GM21619 (cell line): Measurements from ENCODE around the gene PEPD.

ENCODE experiments used
- ATAC-seq: cut with Tn5 transposase; IDR thresholded peaks from one replicate; pipeline ENCODE4 v1.9.1; 2021; ENCODE audit not compliant: unreplicated experiment

PEPD gene

DNA sequence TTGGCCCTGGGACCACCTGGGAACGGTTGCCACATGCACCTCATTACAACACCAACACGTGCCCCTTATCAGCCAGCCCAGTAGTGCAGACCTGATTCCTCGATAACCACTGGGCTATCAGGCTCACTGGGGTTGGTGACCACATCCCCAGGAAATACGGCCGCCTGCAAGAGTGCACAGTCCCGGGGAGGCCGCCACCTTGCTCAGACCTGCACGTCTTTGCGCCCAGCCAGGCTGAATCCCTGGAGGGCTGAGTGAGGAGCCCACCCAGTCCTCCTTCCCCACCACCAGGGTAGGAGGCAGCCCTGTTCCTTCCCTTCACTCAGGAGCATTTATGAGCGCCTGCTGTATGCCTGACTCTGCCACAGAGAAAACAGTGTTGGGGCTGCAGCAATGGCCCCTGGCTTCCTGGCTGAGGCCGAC lies 80.3 kb downstream of the PEPD start:
- no peak for ATAC-seq

DNA sequence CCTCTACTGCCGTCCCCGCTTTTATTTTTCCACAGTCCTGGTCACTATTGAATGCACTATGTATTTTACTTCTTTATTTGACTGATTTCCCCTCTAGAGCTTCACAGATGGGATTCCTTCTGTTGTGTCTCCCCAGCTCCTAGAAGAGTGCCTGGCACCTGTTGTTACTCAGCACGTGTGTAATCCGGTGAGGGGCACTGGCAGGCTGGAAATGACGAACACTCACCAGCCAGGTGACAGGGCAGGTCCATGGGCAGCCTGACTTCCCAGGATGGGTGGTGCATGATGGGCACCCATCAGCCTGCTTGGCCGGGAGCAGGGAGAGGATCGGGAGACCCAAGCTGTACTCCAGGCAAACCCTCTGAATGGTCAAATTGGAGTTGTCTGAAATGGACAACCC lies 80.9 kb downstream of the PEPD start:
- ATAC-seq = no peak

DNA sequence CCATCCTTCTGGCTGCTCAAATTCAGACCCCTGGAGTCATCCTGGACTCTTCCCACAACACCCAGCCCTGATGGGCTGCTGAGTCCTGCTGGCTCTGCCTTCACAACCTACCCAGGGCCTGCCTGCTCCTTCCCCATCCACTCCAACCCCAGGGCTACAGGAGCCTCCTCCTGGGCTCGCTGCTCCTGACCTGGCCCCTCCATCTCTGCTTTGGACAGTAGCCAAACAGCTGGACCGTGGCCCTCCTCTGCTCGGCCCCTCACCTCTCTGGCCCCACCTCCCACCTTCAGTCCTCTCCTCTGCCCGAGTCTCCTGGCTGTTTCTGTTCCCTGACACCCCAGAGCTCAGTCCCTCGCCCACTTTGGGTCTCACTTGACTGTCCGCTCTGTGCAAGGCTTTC lies 81.3 kb downstream of the PEPD start:
- no peak for ATAC-seq

DNA sequence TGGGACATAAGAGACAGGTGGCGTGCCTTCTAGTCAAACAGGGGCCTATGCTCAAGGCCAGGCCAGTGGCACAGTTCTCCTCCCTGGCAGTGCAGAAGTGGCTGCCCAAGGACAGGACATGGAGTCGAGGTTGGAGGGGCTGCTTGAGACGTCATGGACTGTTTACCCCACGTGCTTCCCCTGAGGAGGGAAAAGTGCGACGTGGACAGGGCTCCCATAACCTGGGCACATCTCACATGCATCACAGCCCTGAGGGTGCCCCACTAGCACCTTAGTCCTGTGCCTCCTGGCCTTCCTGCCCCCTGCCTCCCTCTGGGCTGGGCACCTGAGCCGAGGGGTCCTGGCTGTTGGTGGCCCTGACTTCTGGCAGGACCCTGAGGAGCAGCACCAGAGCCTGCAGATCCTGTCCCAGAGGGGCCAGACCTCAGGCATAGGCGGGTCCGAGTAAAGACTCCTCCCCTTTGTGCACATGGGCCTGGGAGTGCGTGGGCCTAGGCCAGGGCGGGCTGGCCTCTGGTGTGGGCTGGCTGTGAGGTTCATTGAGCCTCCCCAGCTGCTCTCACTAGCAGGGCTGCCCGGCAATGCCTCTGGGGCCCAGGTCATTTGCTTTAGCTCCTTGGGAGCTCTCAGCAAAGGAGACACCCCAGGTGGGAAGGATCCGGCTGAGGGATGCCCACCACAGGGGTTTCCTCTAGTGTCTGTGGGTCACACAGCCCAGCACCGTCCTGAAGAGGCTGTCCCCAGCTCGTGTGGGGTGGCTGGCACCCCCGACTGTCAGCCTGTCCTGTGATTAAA lies 82.4 kb downstream of the PEPD start:
- no peak for ATAC-seq

GRCh38 chr19:33437821-33438671 lies 83.5 kb downstream of the PEPD start:
- no peak for ATAC-seq

DNA sequence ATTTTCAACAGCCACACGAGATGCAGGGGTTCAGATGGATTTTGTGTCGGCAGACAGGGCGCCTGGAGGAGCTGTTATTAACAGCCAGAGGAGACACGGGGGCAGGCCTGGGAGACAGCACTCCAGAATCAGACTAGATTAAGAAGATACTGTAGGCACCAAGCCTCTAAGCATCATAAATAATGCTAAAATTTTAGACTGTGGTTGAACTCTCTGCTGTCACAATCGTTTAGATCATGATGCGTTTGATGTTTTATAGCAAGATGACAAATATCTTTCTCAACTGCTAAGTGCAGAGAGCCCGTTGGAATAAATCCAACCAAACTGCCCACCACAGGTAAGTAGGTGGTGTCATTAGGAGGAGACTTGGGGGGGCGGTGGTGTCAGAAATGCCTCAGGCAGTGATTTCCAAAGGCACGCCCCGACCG lies 84.2 kb downstream of the PEPD start:
- ATAC-seq = no peak

- no peak for ATAC-seq
These were observed 84.9 kb downstream of the PEPD start for GRCh38 chr19:33436360-33437345.

DNA sequence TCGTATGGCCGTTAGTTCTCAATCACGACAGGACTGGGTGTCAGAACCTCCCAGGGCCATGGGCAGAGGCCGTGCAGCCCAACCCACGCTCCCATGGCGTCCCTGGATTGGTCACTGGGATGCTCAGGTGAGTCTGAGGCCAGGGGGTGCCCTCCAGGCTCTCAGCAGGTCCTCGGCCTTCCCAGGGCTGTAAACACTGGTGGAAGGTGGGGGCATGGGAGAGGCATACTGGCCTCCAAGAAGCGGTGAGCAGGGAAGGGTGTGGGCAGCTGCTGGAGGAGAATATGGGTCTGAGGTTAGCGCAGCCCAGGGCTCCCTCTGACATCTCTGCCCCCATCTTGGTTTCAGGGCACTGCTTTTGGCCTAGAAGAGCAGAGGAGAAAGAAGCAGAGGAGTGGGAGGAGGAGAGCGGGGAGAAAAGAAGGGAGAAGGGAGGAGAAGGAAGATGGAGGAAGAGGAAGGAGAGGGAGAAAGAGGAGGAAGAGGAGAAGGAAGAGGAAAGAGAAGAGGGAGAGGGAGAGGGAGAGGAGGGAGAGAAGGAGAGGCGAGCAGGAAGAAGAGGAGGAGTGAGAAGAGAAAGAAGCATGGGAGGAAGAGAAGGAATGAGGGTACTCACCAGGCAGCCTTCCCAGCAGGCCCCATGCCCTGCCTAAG lies 85.8 kb downstream of the PEPD start:
- no peak for ATAC-seq

DNA sequence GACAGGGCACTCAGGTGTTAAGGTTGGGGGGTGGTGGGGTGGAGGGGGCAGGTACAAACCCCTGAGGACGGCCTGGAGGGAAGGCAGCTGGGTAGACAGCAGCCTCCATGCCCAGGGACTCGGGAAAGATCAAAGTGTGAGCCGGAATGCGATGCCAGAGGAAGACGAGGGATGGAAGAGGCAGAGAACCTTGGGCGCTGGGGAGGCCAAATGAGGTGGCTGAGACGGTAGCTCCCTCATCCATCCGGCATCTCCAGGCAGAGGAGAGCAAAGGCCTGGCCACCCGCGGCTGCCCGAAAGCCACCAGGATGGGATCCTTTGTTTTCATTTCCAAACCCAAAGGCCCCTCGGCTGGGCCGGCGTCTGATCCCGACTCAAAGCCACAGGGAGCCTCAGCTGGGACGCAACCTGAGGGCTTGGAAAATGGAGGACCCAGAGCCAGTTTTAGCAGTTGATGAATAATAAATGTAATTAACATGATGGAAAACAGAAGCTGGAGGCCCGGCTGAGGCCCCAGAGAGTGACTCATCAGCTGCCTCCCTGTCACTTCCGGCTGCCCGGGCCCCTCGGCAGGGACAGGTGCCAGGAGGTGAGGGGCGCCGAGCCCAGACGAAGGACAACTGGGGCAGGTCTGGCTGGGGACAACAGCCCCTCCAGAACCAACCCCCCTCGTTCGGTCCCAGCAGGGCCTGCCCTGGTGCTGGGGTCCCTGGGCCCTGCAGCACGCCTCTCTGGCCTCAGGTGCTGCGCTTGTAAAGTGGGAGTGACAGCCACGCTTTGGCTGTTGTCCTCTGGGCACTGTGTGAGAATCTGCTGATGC lies 86.5 kb downstream of the PEPD start:
- no peak for ATAC-seq

- no peak for ATAC-seq
These were observed 87.3 kb downstream of the PEPD start for GRCh38 chr19:33434069-33434885.

DNA sequence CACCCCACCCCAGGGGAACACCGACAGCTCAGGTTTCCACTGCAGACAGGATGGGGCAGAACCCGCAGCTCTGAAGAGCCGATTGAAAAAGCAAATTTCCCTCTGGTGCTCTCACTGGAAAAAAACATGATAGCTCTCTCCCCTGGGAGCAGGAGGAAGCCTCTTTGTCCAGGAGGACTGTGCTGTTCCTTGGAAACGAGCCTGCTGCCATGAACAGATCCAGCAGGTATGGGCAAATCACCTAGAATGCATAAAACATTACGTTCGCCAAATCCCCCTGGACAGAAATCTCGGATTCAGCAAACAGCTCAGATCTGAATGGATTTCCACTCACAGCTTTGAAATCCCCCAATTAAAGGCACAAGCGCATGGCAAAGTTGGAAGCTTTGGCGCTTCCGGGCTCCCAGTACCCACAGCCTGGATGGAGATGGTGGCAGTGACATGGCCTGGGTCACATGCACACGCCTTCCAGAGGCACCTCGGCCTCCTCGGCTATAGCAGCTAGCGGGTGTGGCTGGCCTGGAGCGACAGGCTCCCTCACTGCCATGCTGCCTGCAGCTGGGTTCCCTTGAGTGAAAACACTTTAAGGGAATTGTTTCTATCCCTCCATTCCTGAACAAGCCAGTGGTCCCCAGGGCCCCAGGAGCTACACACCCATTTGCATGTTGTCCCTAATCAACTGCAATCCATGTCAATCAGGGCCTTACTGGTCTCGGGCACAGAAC lies 89.0 kb downstream of the PEPD start:
- ATAC-seq = no peak

DNA sequence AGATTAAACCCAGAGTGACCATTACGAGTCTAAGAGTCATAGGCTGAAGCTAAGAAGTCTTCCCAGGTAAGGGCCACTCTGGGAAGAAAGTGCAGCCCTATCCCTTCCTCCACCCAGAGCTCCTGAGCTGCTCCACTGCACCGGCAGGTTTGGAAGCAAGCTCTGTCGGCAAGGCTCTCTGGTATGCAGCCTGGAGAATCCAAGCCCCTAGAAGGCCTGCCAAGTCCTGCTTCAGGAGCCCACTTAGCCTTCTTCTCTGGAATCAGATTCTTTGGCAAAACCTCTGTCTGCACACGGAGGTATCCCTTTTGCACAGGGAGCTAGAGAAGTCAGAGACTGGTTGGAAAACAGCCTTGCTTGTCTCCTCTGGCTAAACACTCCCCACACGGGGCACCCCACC lies 89.6 kb downstream of the PEPD start:
- ATAC-seq = no peak

- ATAC-seq = no peak
These were observed 90.8 kb downstream of the PEPD start for GRCh38 chr19:33430674-33431277.

DNA sequence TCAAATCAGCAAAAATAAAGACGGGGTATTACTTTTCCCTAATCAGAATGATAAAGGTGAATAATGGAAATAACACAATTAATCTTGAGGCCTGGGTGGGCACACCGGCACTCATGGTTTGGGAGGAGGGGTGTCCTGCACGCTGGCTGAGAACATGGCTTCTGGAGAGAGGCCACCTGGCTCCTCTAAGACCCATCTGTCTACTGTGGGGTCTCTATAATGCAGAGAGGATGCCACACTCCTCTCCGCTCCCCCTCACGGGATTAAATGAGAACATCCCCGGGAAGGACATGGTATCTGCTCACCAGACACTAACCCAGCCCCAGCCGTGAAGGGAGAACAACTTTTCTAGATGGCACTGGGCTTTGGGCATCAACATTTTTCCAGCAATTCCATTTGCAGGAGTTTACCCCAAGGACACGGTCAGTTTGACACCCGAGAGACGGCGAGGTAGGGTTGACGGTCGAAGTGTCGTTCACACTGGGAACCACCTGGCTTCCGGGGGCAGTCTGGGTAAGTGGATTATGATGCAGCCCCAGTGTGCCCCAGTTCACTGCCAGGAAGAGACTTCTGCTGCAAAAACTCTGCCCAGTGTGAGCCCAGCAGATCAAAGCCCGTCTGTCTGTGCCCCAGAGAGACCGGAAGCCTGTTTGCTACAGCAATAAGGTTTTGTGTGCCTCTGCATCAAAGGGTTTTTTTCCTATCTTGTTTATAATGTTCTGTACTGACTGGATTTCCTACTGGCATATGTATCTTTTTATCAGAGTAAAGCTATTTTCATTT lies 91.5 kb downstream of the PEPD start:
- ATAC-seq = no peak

GRCh38 chr19:33428627-33429125 lies 92.9 kb downstream of the PEPD start:
- no peak for ATAC-seq

GRCh38 chr19:33427801-33428626 lies 93.6 kb downstream of the PEPD start:
- no peak for ATAC-seq
